HG03060 (cell line): ENCODE results near the gene HDGF.
"Not testable (repeated sequence)": the region's sequence is repeated elsewhere in the genome, so short reads cannot be mapped to it uniquely, and the experiment has no call there.

Source experiments
- ATAC-seq: cut with Tn5 transposase; IDR thresholded peaks from one replicate; pipeline ENCODE4 v1.9.1; 2021; ENCODE audit warnings: low read depth, moderate number of reproducible peaks; ENCODE audit not compliant: unreplicated experiment

The HDGF gene

GRCh38 chr1:156767879-156768604 lies 16.6 kb upstream of the HDGF start:
- no peak for ATAC-seq

- peak; percentile 82 for ATAC-seq
Measured at GRCh38 chr1:156767101-156767878, 15.8 kb upstream of the HDGF start, which contains the start of gene PRCC. Gene PRCC, plus strand, starts transcription at chr1:156767535. Its CDS starts 237 bp downstream, at chr1:156767772.

GRCh38 chr1:156766298-156767100 lies 15.0 kb upstream of the HDGF start:
- no peak for ATAC-seq

DNA sequence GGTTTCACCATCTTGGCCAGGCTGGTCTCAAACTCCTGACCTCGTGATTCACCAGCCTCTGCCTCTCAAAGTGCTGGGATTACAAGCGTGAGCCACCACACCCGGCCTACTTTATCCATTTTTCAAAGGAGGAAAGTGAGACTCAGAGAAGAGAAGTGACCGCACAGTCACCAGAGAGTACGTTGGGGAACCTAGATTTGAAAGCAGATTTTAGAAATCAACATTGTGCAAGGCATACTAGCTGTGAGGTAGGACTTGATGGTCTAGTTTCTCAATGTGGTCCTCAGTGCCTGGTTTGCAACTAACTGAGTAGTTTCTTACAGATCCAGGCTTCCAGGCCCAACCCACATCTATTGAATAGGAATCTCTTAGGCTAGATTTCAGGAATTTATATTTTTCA lies 14.2 kb upstream of the HDGF start:
- no peak for ATAC-seq

- not testable (repeated sequence) for ATAC-seq
Measured at GRCh38 chr1:156765136-156765535, 13.7 kb upstream of the HDGF start.

GRCh38 chr1:156760796-156761104 lies 9.3 kb upstream of the HDGF start:
- no peak for ATAC-seq

- ATAC-seq = no peak
Measured at GRCh38 chr1:156760092-156760795, 8.8 kb upstream of the HDGF start.

DNA sequence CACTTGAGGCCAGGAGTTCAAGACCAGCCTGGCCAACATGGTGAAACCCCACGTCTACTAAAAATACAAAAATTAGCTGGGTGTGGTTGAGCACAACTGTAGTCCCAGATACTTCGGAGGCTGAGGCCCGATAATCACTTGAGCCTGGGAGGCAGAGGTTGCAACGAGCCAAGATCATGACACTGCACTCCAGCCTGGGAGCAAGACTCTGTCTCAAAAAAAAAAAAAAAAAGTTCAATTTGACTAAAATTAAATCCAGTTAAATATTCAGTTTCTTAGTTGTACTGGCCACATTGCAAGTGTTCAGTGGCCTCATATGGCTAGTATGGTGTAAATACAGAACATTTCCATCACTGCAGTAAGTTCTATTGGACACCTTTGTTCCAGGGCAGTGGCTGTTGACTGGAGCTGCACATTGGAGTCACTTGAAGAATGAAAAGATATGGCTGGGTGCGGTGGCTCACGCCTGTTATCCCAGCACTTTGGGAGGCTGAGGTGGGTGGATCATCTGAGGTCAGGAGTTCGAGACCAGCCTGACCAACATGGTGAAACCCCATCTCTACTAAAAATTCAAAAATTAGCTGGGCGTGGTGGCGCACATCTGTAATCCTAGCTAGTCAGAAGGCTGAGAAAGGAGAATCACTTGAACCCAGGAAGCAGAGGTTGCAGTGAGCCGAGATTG lies 6.2 kb upstream of the HDGF start:
- ATAC-seq = not testable (repeated sequence)

DNA sequence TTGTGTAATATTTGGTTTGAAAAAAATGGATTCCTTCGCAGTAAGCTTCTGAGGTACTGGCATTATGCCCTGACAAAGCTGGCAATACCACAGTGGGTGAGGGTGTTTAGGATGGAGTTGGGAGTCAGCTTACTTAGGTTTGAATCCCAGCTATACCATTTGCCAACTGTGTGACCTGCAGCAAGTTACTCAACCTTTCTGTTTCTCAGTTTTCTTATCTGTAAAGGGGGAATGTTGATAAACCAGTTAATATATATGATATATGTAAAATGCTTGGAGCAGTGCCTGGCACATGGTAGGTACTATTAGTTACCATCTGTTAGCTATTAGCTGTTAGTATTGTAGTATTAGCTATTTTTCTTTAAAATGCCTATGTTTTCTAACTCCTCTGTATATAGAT lies 4.9 kb upstream of the HDGF start:
- no peak for ATAC-seq

- ATAC-seq = no peak
Measured at GRCh38 chr1:156755527-156755950, 4.1 kb upstream of the HDGF start.

DNA sequence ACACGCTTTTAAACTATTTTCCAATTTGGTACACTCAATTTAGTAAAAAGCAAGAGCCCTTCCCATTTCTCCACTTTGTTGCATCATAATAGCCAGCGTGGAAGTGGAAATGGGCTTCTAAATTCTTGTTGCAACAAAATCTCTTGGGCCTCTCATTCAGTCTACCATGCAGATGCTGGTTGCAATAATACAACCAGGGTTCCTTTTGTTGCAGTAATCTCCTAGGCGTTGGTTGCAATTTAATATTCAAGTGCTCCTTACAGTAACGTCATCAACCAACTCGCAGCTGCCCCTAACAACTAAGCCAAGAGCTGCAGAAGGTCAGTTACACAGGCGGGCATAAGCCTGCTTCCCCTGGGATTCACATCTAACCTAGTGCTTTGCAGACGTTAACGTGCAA lies 2.7 kb upstream of the HDGF start:
- ATAC-seq = no peak

- no peak for ATAC-seq
Measured at GRCh38 chr1:156752843-156753482, 1.5 kb upstream of the HDGF start.

DNA sequence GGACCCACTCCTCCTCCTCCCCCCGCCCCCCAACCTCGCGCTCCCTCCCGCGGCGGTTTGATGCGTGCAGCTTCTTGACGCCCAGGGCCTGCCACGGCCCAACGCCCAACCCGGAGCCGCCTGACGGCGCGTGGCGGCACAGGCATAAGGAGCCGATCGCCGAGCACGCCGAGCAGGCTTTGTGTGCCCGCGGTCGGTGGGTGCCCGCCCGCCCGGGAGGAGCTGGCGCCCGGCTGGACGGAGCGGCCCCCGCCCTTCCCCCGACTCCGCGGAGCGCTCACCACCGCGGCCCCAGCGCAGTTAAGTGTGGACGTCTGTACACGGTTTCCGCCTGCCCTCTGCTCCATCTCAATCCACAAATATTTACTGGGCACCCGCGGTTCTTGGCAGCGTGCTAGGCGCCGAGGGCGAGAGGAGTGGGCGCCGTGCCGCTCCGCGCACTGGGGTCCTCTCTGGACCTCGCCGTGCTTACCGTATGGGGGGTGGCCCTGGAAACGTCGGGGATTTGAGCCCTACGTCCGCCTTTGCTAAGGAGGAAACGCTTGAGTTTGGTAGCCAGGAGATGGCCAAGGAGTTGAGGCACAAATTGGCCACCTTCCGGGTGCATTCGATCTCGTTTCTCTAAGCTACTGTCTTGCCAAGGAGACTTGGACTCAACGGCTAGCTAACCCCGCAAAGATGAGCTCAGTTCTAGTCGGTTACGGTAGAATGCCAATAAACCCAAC lies 444 bp upstream of the HDGF start:
- ATAC-seq = no peak

DNA sequence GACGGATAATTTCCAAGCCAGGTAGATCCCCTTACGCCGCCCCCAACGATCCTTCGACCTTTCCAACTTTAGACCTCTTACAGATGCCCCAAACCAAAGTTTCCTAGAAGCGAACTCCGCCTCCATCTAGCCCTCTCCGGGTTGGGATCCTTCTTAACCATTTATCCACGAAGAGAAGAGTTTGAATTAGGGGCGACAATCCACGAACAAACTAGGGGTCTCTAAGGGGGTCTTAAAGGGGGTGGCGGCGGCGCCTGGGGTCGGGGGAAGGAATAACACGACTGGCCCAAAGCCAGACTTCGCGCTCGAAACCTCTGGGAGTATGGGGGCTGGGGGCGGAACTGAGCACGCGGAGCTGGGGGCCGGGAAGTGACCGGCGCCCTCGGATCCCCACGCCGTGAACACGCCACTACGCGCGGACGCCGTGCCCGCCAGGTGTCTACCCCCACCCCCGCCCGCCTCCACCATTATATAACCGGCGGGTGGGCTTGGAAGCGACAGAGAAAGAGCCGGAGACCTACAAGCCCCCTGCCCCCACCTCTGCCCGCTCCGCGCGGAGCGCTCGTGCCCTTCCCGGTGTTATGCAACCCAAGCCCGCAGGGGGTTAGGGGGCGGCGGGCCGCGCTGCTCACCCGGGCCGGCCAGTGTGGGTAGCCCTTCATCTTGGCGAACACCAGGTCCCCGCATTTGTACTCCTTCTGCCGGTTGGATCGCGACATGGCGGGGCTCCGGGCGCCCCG lies 594 bp downstream of the HDGF start:
- ATAC-seq = no peak

- no peak for ATAC-seq
Measured at GRCh38 chr1:156750191-156750672, 1.2 kb downstream of the HDGF start.

DNA sequence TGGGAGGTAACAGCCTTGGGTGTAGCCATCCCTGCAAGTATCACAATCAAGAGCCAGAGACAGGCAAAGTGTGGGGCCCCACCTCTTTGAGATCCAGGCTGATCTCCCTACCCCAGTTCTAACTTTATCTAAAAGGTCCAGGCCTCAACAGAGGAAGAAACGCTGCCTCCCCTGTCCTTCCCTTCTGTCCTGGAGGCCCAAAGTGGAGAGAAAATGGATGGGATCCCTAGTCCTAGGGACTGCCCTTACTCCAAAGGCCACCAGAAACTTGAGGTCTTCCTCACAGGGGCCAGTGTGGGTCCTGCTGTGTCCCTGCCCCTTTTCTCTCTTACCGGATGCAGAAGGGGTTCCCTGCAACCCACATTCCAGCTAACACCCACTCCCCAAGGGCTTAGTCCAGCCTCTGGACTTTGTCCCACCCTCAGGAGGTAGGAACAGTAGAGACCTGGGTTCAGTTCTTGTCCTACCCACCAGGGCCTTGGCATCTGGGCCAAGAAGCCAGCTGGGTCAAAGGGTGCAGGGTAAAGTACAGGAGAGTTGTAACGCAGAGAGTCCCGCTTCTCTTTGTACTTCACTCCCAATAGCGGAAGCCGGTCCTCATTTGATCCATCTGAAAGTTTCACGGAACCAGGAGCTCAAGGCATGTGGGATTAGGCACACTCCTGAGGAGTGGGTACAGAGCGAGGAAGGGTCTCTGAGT lies 1.9 kb downstream of the HDGF start:
- no peak for ATAC-seq

DNA sequence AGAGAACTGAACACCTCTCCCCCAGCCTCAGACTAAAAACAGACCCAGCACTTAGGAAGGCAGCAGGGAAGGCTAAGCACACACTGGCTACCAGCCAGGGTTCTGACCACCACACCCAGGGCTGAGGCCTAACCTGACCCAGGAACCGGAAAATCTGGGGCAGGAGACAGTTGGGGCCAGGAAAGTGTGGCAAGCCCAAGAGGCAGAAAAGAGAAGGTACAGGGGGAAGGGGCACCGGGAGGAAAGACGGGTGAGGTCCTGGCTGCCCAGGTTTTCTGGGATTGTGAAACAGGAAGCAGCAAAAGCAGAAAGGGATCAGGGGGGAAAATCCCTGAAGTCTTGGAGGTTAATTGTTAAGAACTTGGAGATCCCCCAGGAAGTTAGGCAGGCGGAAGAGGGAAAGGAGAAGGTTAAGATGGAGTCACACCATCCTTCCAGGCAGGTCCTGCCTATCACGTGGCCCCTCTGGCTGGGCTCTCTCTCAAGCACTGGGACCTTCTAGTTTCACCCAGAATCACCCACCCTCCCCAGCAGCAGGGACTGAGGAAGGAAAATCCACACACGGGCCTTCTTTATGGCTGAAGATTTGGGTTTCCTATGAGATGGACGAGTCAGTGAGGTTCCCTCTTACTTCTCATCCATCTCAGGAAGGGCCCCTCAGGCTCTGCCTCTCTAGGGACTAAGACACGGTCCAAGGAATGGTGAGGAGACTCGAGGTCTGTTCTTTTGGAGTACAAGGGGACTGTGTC lies 2.6 kb downstream of the HDGF start:
- ATAC-seq = no peak
